SIG-M5 treated with dmso at 0.1 percent for 504 hours (cell line): ENCODE results near the gene DEPDC1.
A peak's percentile ranks its signal among the peaks of the same experiment; 100 is the strongest.
"Not testable (repeated sequence)": the region's sequence is repeated elsewhere in the genome, so short reads cannot be mapped to it uniquely, and the experiment has no call there.

Source experiments
- DNase-seq: peaks from one replicate; lab custom pipeline; 2025; ENCODE audit not compliant: unreplicated experiment; lab: John Stamatoyannopoulos, UW

DEPDC1 gene, protein sequence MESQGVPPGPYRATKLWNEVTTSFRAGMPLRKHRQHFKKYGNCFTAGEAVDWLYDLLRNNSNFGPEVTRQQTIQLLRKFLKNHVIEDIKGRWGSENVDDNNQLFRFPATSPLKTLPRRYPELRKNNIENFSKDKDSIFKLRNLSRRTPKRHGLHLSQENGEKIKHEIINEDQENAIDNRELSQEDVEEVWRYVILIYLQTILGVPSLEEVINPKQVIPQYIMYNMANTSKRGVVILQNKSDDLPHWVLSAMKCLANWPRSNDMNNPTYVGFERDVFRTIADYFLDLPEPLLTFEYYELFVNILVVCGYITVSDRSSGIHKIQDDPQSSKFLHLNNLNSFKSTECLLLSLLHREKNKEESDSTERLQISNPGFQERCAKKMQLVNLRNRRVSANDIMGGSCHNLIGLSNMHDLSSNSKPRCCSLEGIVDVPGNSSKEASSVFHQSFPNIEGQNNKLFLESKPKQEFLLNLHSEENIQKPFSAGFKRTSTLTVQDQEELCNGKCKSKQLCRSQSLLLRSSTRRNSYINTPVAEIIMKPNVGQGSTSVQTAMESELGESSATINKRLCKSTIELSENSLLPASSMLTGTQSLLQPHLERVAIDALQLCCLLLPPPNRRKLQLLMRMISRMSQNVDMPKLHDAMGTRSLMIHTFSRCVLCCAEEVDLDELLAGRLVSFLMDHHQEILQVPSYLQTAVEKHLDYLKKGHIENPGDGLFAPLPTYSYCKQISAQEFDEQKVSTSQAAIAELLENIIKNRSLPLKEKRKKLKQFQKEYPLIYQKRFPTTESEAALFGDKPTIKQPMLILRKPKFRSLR

DNA sequence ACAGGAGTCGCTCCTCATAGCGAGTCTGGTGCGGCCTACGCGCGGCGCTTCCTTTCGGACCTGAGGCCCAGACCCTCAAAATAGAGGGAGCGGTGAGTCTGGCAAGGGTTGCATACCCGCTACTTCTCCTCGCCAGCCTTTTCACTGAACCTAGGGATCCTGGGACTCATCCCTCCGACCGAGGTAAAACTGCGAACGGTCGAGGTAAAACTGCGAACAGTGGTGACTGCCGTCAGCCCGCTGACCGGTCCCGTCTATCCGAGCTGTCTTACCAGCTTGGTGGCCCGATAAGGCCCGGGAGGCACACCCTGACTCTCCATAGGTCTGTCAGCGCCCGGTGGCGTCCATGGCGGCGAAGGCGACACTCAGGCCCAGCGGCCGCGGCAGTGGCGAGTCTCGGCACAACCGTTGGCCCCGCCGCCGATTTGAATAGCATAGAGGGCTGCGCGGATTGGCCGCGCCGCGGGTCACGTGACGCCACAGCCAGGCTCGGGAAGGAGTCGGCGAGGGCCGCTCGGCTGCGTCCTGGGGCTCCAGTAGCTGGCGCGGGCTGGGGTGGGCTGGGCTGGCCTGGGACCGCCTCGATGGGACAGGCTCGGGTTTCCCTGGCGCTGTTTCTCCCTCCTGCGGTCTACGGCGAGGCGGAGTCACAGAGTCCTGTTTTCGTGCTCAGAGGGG is at the start of gene DEPDC1:
Gene DEPDC1, minus strand, starts transcription at position 403 of the 678 bp plus-strand sequence. Its CDS starts 83 bp downstream, at position 320.
- peak; percentile 86 for DNase-seq

DNA sequence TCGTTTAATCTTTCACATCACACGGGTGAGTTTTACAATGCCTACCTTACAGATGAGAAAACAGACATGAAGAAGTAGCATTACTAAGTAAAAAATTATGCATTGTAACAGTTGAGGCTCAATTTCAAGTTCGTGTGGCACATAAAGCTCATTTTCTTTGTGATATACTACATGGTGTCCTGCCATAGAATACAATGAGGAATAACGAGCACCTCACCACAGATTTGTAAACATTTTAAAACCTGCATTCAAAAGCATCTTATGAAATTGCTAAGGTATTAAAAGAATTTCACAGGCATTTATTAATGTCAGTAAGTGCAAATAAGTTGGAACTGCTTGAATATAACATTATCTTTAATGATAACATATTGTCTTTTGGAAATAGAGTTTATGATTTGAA is 47.8 kb upstream of the DEPDC1 start:
- no peak for DNase-seq

DNA sequence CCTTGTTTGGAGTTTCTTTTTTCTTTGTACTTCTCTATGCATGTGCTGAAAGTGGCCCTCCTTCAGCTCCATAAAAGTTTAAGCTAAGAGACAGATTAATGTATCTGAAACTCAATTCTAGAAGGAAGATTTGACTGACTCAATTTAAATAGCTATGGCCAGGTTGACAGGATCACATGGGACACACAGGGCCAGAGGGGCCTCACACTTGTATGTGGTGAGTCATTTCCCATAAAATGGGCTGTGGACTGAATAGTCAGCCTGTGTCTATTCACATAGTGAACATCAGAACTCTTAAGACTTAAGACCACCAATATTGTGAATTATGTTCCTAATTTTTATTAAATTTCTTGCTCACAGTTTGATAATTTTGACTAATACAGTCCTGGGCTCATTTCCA is 45.7 kb upstream of the DEPDC1 start:
- no peak for DNase-seq

DNA sequence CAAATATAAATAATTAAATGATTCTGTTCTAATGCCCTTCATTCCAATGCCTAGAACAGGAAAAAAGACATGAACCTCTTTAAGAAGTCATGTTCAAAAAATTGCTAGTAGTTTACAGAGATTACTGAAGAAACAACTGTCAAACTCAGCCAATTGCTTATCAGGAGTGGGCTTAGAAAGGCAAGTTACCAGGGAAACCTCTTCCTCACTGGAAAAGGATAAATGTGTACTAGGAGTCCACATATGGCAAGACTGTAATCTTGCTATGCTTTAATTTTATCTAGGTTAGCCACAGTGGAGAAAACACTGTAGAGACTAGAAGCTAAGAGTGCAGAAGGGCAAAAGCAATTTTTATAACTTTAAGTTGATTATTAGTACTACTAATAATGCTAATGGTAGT is 42.1 kb upstream of the DEPDC1 start:
- no peak for DNase-seq

DNA sequence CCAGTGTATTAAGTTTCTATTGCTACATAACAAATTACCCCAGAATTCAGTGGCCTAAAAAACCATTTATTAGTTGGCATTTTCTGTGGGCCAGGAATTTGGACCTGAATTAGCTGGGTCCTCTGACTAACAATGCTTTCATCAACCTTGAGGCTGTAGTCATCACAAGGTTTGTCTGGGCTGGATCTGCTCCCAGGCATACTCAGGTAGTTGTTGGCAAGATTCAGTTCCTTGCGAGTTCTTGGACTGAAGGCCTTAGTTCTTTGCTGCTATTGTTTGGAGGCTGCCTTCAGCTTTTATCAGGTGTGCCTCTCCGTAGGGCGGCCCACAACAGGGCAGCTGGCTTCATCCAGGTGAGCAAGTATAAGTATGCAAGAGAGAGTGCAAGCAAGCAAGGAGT is 31.4 kb upstream of the DEPDC1 start:
- DNase-seq, result no peak

DNA sequence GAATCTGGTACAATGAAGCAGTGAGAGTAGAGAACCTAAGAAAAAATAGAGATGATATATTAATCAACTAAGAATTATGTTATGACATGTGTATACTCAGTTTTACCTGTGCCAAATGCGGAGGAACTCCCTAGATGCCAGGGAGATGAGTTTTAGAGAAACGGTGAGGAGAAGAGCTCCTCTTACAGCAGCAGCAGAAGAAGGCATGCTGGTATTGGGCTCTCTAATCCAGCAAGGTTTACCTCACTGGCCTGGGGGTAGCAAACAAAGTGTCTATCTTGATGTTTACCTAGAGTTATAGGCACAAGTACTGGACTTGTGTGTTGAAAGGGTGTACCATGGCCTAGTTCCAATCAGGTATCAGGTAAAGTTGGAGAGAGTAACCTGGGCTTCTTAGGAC is 28.9 kb upstream of the DEPDC1 start:
- DNase-seq, result no peak

DNA sequence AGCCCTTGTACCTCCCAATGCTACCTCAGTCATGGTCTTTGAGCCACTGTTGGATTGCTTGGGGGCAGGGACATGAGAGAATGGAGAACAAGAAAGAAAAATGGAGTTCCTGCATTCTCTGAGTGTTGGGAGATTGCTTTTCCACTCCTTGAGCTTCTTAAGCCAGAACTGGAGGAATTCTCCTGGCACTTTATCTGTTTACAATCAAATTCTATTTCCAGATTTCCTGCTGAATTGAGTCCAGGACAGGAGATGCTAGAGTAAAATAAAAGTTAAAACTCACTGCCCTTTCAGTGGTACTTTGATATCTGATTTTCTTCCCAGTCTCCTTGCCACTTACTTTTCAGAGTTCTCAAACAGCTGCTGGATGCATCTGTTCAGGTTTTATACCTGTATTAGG is 24.4 kb upstream of the DEPDC1 start:
- DNase-seq, result no peak

DNA sequence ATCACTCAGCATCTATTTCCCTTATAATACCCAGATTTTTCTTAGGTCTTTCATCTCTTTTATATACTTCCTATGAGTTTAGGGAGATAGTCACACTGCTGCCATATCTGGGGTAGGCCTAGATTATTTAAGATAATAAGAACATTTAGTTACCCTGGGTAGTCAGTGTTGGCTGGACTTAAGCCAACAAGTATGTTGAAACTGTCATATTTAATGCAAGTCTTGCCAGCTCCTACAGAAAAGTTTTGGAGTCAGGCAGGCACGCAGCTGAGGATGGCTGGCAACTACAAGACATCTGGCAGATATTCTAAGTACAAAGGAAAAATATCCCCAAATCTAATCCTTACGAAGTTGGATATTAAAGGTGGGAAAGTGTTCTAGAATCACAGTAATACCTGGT is 19.2 kb upstream of the DEPDC1 start:
- DNase-seq, result no peak

DNA sequence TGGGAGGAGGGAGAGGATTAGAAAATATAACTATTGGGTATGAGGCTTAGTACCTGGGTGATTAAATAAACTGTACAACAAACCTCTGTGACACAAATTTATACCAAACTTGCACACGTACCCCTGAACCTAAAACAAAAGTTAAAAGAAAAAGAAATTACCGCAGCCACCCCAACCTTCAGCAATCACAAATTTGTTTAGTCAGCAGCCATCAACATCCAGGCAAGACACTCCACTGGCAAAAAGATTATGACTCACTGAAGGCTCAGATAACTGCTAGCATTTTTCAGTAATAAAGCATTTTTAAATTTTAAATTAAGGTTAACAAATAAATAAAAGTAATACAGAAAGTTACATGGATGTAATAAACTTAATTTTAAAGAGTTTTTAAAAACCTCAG is 14.4 kb upstream of the DEPDC1 start:
- no peak for DNase-seq

DNA sequence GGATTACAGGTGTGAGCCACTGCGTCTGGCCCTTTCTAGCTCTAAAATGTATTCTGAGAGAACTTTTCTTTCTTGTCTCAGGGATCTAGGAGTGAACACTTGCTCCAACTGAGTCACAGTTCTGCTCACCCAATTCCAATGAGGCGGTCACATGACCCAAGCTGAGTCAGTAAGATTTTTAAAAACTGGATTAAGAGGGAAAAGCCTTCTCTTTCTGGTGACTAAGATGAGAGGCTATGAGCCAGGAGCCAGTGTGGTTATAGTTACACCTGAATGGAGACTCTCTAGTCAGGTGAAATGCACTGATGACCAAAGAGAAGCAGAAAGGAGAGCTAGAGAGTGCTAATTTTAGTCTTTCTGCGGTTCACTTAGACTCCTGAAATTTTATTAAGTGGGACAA is 9.5 kb upstream of the DEPDC1 start:
- no peak for DNase-seq

DNA sequence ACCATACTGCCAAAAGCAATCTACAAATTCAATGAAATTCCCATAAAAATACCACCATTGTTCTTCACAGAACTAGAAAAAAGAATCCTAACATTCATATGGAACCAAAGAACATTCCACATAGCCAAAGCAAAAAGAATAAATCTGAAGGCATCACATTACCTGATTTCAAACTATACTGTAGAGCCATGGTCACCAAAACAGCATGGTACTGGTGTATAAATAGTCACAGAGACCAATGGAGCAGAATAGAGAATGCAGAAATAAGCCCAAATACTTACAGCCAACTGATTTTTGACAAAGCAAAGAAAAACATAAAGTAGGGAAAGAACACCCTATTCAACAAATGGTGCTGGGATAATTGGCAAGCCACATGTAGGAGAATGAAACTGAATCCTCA is 6.2 kb upstream of the DEPDC1 start:
- no peak for DNase-seq

DNA sequence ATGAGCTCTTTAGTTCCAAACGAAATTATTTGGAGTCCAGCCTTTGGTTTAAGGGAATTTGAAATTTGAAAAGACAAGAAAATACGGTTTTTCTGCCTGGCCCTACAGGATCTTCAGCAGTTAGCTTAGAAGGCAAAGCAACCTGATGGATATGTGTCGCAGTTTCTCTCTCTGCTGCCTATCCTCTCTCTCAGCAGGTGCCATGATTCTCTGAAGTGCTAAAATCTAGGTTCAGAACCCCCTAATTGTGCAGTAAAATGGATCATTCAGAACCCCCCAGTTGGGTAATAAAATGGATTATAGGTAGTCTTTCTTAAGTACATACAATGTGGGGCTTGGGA is 446 bp upstream of the DEPDC1 start:
- DNase-seq, result no peak

DNA sequence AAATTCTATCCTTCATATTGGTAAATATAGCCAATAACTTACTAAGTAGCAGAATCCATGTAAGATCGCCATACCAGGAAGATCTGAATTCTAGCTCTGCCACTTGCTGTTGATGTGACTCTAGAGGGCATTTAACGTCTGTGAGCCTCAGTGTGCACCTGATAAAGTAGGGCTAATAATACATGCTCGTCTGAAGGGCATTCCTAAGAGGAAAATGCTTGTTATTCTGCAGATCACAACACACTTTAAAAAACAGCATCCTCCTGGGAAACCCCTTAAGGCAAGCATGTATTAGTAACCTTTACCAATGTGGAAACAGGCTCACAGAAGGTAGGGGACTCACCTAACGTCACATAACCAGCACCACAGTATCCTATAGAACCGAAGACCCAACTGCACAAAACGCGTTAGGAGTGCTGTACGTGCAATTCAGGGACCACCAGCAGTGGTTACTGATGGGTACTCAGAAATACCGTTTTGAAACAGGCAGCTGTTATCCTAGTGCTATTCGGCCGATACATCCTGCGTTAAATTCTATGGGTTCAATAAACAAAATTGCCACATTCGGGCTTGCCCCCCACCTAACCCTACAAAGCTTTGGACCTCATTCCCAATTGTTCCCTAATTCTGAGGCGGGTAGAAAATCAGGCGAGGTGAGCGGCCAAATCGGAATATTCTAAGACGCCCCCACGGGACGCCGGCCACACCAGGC is 758 bp downstream of the DEPDC1 start:
- DNase-seq, result no peak

DNA sequence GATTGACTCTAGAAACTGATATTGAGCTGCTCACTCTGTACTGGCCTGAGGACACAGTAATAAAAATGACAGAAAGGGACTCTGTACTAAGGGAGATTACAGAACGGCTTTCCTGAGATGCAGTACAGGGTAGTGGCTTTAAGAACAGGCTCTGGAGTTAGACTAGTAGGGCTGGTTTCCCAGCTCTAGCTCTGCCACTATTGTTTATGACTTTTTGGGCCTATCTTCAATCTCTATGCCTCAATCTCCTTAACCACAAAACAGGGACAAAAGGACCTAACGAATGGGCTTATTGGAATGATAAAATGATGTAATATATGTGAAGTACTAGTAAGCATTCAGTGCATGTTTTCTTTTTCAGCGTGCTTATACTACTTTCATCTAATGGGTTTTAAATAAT is 1.4 kb downstream of the DEPDC1 start:
- no peak for DNase-seq

DNA sequence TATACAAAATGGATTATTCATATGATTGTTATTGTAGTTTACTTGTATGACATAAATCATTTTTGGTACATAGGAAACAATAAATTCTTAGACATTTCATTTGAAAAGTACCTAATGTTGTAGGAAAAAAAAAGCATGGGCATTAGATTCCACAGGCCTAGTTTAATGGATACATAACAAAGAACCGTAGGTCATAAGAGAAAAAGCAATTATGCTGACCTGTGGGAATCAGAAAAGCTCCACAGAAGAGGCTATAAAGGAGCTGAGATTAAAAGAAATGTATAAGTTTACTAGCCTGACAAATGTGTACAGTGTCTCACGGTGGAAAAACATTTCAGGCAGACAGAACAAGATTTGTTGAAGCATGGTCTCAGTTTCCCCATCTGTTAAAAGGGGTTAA is 3.7 kb downstream of the DEPDC1 start:
- DNase-seq, result no peak

DNA sequence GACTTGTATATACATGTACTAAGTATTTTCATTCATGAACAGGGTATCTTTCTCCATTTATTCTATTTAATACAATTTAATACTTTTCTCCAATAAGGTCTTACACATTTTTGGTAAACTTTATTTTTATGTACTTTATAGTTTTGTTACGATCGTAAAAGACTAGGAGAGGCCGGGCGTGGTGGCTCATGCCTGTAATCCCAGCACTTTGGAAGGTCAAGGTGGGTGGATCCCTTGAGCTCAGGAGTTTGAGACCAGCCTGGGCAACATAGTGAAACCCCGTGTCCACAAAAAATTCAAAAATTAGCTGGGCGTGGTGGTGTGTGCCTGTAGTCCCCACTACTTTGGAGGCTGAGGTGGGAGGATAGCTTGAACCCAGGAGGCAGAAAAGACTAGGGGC is 4.6 kb downstream of the DEPDC1 start:
- not testable (repeated sequence) for DNase-seq

DNA sequence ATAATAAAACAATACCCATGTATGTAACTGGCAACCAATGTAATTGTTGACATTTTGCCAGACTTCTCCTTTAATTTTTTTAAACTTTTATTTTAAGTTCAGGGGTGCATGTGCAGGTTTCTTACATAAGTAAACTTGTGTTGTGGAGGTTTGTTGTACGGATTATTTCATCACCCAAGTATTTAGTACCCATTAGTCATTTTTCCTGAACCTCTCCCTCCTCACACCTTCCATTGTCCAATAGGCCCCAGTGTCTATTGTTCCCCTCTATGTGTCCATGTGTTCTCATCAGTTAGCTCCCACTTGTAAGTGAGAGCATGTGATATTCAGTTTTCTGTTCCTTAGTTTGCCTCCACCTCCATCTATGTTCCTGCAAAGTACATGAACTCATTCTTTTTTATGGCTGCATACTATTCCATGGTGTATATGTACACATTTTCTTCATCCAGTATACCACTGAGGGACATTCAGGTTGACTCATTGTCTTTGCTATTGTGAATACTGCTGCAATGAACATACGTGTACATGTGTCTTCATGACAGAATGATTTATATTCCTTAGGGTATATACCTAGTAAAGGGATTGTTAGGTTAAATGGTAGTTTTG is 6.7 kb downstream of the DEPDC1 start:
- DNase-seq, result no peak

DNA sequence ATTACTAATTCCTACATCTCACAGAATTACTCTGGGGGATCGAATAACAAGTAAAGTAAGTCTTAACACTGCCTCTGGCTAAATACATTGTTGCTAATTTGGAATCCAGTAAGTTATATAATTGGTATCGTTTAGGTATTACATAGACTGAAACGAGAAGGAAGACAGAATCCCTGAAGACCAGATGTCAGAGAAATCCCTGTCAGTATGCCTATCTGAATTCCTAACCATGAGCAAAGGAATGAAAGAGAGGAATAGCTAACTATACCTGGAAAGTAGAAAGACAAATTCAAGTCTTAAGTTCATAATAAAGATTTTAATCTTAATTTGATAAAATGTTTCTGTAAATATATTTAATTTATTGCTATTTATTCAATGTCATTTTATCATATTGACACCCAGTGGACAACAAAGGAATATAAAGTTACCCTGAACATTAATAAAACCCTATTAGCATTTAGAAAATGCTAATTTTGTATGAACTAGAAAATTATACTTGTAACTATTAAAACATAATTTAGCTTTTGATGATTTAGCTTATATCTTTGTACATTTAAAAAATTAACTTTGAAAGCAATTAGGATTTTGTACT is 11.4 kb downstream of the DEPDC1 start:
- DNase-seq, result no peak

DNA sequence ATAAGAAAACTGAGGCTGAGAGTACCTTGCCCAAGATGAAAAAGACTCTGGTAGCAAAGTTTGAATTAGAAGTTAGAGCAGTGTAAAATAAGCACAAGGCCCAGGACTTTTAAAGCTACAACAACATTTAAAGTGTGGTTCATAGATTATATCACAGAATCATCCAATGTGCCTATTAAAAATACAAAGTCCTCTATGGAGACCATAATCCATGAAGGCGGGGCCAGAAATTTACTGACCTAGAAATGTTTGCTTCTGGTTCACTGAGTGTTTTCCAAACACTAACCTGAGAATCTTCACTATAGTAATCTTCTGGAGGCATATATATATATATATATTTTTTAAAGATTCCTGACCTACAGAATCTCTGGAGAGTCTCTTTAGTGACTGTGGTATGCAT is 12.3 kb downstream of the DEPDC1 start:
- no peak for DNase-seq

DNA sequence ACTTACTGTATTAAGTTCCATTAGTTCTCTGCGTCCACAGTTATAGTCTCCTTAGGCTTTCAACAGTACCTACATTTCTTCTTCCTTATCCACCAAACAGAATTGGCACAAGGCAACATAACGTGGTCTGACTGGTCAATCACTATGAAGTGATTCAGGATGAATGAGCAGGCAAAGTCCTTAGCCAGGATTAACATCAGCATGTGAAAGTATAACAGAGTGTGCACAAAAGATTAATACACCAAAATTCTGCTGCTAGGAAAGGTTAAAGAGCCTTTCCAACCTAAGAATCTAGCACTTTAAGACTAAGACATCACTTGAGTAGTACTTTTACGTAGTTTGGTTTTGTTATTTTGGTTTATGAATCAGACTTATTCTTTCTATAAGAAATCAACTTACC is 15.8 kb downstream of the DEPDC1 start:
- DNase-seq, result no peak

DNA sequence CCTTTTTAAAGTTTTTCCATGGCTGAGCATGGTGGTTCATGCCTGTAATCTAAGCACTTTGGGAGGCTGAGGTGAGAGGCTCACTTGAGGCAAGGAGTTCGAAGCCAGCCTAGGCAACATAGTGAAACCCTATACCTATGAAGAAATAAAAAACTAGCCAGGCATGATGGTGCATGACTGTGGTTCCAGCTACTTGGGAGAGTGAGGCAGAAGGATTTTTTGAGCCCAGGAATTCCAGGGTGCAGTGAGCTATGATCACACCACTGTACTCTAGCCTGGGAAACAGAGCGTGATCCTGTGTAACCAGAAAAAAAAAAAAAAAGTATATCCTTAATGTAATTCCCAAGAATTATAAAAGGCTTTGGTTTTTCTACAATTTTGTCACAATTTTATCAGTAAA is 17.4 kb downstream of the DEPDC1 start:
- no peak for DNase-seq
